ENCODE measurements around the gene POLE.

DNA sequence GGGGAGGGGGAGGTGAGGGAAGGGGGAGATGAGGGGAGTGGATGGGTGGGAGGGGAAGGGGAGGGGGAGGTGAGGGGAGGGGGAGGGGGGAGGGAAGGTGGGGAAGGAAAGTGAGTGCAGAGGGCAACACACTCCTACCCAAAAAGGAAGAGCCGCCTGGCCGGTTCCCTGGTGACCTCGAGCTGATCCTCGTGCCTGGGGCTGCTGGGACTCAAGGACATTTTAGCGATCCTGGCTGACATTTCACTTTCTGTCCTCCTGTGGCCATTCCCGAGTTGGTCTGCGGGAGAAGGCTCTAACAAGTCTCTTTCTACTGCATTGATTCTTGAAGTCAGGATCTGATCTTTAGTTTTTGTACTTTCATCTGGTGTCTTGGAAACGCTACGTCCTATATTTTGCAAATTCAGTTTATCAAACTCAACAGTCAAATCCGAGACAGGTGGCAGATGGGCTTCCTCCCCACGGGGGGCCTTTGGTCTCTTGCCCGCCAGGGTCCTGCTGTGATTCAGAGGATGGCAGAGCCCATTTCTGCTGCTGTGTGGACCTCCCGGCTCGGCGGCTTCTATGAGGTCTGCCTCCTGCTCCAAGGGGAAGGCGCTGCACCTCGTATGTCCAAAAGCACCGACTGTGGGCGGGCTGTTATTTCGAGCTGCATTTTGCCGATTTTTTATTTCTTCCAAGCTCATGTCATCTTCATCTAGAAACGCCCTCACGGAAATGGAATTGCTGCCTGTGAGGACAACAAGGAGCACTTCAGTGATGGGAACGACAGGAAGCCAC lies 42.6 kb upstream of the POLE start:
- no peak for TF ChIP-seq EZH2 (IDR thresholded peaks at IDR 0.05; ENCODE audit: insufficient read depth, poor library complexity, severe bottlenecking)
- no peak for TF ChIP-seq EZH2phosphoT487 (IDR thresholded peaks at IDR 0.05; ENCODE audit: insufficient read depth, low read depth)
